Measurements from ENCODE around the gene GORASP1.

GORASP1 gene

DNA sequence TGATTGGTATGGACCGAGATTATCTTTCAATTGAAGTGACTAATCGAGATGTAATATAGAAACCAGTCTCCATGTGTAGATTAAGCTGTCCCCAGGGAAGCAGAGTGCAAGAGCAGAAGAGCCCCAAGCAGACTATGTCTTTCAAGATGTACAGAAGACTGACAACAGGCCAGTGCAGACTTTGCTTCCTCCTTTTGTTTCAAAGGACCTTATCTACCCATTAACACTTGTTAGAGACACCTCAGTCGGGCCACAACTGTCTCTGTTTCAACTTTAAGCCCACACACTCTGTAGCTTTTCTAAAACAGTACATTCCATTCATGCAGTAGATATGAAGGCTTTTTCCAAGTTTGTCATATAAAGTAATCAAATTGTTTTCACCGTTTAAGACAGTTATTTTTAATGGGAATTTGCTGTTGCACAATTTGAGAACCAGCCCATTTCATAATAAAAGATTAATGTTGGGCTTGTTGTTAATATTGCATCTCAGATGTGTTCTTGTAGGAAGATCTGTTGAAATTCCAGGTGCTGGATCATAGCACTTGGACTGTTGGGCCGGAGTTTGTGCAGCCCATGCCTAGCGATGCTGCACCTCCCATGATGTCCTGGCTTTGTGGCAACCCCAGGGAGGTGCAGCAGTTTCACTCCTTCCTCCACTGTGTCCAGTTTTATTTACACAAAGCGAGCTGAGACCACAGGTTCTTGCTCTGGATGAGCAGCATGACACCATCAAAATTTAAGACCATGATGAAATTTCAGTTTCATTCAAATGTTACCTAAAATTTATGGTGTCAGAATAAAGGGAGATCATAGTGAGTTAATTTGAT lies 12.4 kb downstream of the GORASP1 start:
- Mint-ChIP-seq H3K27me3 (no peaks in the 10 kb centered on the region), H3K4me3 (no peak overlapping the region), H3K36me3 (ENCODE audit: low read depth) (peaks cover 20% of the 10 kb centered on the region), H3K9me3 (no peaks in the 10 kb centered on the region), H3K4me1 (peaks cover 16% of the 10 kb centered on the region), H3K27ac (peak overlapping the region; percentile 49)
- no peak for DNase-seq
- ATAC-seq: no peak

- DNase-seq (no peak), ATAC-seq (peak; percentile 88)
- Mint-ChIP-seq H3K4me1 (peaks cover 20% of the 10 kb centered on the region), H3K4me3 (no peak overlapping the region), H3K9me3 (no peaks in the 10 kb centered on the region), H3K36me3 (ENCODE audit: low read depth) (peaks cover 27% of the 10 kb centered on the region), H3K27ac (peak overlapping the region; percentile 71), H3K27me3 (no peaks in the 10 kb centered on the region)
These were observed 16.5 kb downstream of the GORASP1 start for GRCh38 chr3:39090922-39091321.

DNA sequence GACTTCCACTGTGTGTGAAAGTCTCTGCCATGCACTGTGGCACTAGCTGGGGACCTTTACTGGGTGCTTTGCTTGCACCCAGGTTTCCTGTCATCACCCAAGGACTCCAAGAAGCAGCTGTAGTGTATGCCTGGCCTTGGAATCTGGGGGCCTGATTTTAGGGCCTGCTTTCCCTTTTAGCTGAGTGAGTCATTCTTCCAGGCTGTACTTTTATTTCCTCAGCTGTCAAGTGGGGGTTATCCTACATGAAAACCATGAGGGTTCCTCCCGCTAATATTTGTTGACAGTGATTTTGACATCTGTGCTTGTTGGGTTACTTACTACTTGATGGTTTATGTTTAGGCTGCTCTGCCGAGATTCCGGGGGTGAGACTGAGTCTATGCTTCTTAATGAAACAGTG lies 18.5 kb downstream of the GORASP1 start:
- ATAC-seq (no peak), DNase-seq (no peak)
- H3K4me3 Mint-ChIP-seq: no peak overlapping the region
- H3K9me3 Mint-ChIP-seq: no peaks in the 10 kb centered on the region
- peak overlapping the region; percentile 35 for H3K27ac Mint-ChIP-seq
- H3K36me3 Mint-ChIP-seq (ENCODE audit: low read depth): peaks cover 33% of the 10 kb centered on the region
- H3K4me1 Mint-ChIP-seq: peaks cover 20% of the 10 kb centered on the region
- H3K27me3 Mint-ChIP-seq: no peaks in the 10 kb centered on the region

- DNase-seq (no peak), ATAC-seq (no peak)
- Mint-ChIP-seq H3K27ac (no peak overlapping the region), H3K4me1 (peaks cover 23% of the 10 kb centered on the region), H3K4me3 (no peak overlapping the region), H3K27me3 (no peaks in the 10 kb centered on the region), H3K36me3 (ENCODE audit: low read depth) (peaks cover 35% of the 10 kb centered on the region), H3K9me3 (no peaks in the 10 kb centered on the region)
These were observed 19.0 kb downstream of the GORASP1 start for GRCh38 chr3:39088456-39088855.

DNA sequence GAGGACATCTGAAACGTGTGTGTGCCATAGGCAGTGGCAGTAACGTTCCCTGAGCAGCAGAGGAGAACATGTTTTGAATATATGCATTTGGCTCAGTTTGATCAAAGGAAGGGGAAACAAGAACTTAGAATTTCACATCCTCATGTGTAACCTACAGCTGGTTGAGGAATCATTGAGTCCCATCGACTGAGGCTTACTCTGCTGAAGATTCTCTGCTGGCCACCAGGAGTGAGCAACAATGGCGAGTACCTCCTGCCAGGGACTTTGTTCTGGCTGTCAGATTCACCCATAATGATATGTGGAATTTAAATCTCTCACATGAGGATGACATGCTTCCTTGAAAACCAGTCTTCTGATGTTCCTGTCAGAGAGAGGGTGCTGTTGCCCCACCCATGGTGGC lies 21.3 kb downstream of the GORASP1 start:
- ATAC-seq (no peak), DNase-seq (no peak)
- H3K4me1 Mint-ChIP-seq: peaks cover 33% of the 10 kb centered on the region
- no peak overlapping the region for H3K4me3 Mint-ChIP-seq
- H3K36me3 Mint-ChIP-seq (ENCODE audit: low read depth): peaks cover 42% of the 10 kb centered on the region
- H3K9me3 Mint-ChIP-seq: no peaks in the 10 kb centered on the region
- peak overlapping the region; percentile 59 for H3K27ac Mint-ChIP-seq
- no peaks in the 10 kb centered on the region for H3K27me3 Mint-ChIP-seq

- peak; percentile 95 for ATAC-seq
- Mint-ChIP-seq H3K4me1 (peaks cover 21% of the 10 kb centered on the region), H3K27ac (peak overlapping the region; percentile 85), H3K9me3 (no peaks in the 10 kb centered on the region), H3K36me3 (ENCODE audit: low read depth) (peaks cover 35% of the 10 kb centered on the region), H3K27me3 (no peaks in the 10 kb centered on the region), H3K4me3 (peak overlapping the region; percentile 13)
- DNase-seq: no peak
These were observed 24.6 kb downstream of the GORASP1 start for GRCh38 chr3:39082666-39083313.

GRCh38 chr3:39080026-39080425 lies 27.4 kb downstream of the GORASP1 start:
- peaks cover 37% of the 10 kb centered on the region for H3K36me3 Mint-ChIP-seq (ENCODE audit: low read depth)
- no peaks in the 10 kb centered on the region for H3K9me3 Mint-ChIP-seq
- no peak overlapping the region for H3K4me3 Mint-ChIP-seq
- no peak overlapping the region for H3K27ac Mint-ChIP-seq
- ATAC-seq: no peak
- H3K27me3 Mint-ChIP-seq: no peaks in the 10 kb centered on the region
- H3K4me1 Mint-ChIP-seq: peaks cover 25% of the 10 kb centered on the region
- DNase-seq: no peak

DNA sequence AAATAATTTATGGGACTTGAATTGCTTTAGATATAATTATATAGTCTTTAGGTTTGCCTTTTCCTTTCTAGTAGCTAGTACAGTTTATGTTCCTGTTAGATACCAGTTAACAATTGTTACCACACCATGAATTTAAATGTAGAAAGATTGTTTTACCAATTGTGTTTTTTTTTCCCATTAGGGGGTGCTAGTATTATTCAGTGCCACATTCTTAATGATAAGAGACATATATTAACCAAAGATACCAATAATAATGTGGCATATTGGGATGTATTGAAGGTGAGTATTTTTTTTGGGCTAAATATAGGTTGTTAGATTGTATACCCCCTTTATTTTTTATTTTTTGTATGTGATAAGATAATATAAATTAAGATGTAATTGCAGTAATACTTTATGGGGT lies 27.9 kb downstream of the GORASP1 start:
- Mint-ChIP-seq H3K27ac (no peak overlapping the region), H3K27me3 (no peaks in the 10 kb centered on the region), H3K4me1 (peaks cover 25% of the 10 kb centered on the region), H3K36me3 (ENCODE audit: low read depth) (peaks cover 36% of the 10 kb centered on the region), H3K9me3 (no peaks in the 10 kb centered on the region), H3K4me3 (no peak overlapping the region)
- DNase-seq (no peak), ATAC-seq (no peak)

DNA sequence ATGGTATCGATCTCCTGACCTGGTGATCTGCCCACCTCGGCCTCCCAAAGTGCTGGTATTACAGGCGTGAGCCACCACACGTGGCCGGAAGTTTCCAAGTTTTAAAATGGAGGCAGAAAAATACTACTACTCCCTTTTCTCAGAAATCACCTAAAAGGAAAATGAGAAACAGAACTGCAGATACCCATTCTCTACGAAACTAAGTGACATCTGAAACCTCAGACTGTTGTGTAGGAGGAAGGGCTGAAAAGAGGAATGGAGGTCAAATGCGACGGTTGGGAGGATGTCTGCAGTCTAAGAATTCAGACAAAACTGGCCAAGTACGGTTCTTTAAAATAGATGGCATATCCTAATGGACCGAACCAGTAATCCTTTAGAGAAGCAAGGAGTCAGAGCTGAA lies 31.5 kb downstream of the GORASP1 start:
- H3K27ac Mint-ChIP-seq: no peak overlapping the region
- no peak for ATAC-seq
- H3K36me3 Mint-ChIP-seq (ENCODE audit: low read depth): peaks cover 29% of the 10 kb centered on the region
- DNase-seq: no peak
- H3K9me3 Mint-ChIP-seq: no peaks in the 10 kb centered on the region
- H3K4me1 Mint-ChIP-seq: peaks cover 5% of the 10 kb centered on the region
- no peaks in the 10 kb centered on the region for H3K27me3 Mint-ChIP-seq
- H3K4me3 Mint-ChIP-seq: no peak overlapping the region

DNA sequence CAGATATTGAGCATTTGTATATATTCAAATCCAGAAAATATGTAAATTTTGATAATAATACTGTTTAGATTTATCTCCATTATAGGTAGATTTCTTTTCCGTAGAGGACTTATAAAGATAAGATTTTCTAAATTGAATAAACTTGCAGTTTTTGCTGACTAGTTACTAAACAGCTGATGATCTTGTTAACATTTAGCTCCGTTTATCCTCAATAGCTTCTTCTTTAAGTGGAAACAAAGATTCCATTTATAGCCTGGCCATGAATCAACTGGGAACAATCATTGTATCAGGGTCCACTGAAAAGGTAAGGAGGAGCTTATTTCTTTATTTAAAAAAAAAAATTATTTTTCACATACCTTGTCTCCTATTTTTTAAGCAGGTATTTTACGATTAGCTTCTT lies 38.9 kb downstream of the GORASP1 start:
- no peaks in the 10 kb centered on the region for H3K9me3 Mint-ChIP-seq
- H3K4me3 Mint-ChIP-seq: no peak overlapping the region
- peaks cover 7% of the 10 kb centered on the region for H3K4me1 Mint-ChIP-seq
- DNase-seq: no peak
- no peaks in the 10 kb centered on the region for H3K27me3 Mint-ChIP-seq
- H3K36me3 Mint-ChIP-seq (ENCODE audit: low read depth): peaks cover 25% of the 10 kb centered on the region
- ATAC-seq: no peak
- H3K27ac Mint-ChIP-seq: no peak overlapping the region

DNA sequence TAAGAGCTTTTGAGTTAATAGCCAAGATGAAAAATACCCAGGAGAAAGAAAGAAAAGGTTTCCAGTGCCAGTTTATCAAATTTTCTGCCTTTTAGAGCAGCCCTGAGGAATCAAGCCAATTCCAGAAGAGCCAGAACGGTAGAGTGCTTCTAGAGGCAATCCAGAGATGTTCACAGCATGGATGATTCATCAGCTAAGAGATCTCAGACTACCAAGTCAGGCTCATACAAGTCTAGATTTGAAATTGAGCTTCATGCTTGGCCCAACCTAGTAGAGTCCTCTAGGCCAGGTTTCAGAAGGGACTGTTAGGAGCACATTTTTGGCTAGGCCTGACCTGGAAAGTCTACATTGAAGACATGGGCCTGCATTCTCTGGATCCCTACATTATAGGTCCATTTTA lies 40.1 kb downstream of the GORASP1 start:
- peaks cover 20% of the 10 kb centered on the region for H3K36me3 Mint-ChIP-seq (ENCODE audit: low read depth)
- H3K9me3 Mint-ChIP-seq: no peaks in the 10 kb centered on the region
- ATAC-seq (no peak), DNase-seq (no peak)
- H3K27me3 Mint-ChIP-seq: no peaks in the 10 kb centered on the region
- no peak overlapping the region for H3K4me3 Mint-ChIP-seq
- peaks cover 9% of the 10 kb centered on the region for H3K4me1 Mint-ChIP-seq
- no peak overlapping the region for H3K27ac Mint-ChIP-seq

- DNase-seq (no peak), ATAC-seq (peak; percentile 89)
- no peaks in the 10 kb centered on the region for H3K27me3 Mint-ChIP-seq
- peaks cover 15% of the 10 kb centered on the region for H3K36me3 Mint-ChIP-seq (ENCODE audit: low read depth)
- H3K4me1 Mint-ChIP-seq: peaks cover 18% of the 10 kb centered on the region
- no peak overlapping the region for H3K4me3 Mint-ChIP-seq
- no peak overlapping the region for H3K27ac Mint-ChIP-seq
- H3K9me3 Mint-ChIP-seq: no peaks in the 10 kb centered on the region
These were observed 42.2 kb downstream of the GORASP1 start for GRCh38 chr3:39065197-39065596.

GRCh38 chr3:39064646-39065045 lies 42.8 kb downstream of the GORASP1 start:
- no peak for DNase-seq
- Mint-ChIP-seq H3K9me3 (no peaks in the 10 kb centered on the region), H3K27me3 (no peaks in the 10 kb centered on the region), H3K4me3 (no peak overlapping the region), H3K36me3 (ENCODE audit: low read depth) (peaks cover 11% of the 10 kb centered on the region), H3K4me1 (peaks cover 18% of the 10 kb centered on the region), H3K27ac (no peak overlapping the region)
- no peak for ATAC-seq

DNA sequence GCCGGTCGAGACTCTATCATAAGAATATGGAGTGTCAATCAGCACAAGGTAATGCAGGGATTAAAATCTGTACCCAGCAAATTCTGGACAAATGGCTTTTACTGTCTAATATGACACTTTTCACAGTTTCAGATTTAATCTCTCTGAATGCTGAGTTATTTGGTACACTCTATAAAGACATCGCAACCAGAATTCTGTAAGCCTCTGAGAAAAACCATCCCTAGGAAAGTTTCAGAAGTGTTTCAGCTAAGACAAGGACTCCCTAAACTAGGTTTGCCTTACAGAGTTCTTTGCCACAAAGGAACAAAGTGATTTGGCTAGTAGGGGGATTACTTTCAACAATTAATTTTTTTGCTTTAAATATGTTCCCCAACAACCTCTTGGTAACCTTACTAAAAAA lies 44.3 kb downstream of the GORASP1 start:
- no peak for DNase-seq

GRCh38 chr3:39062180-39062579 lies 45.2 kb downstream of the GORASP1 start:
- H3K36me3 Mint-ChIP-seq (ENCODE audit: low read depth): peaks cover 10% of the 10 kb centered on the region
- H3K27me3 Mint-ChIP-seq: no peaks in the 10 kb centered on the region
- DNase-seq (no peak), ATAC-seq (no peak)
- peaks cover 29% of the 10 kb centered on the region for H3K4me1 Mint-ChIP-seq
- no peak overlapping the region for H3K27ac Mint-ChIP-seq
- H3K4me3 Mint-ChIP-seq: no peak overlapping the region
- no peaks in the 10 kb centered on the region for H3K9me3 Mint-ChIP-seq

More for the DNA sequence above, 44.3 kb downstream of the GORASP1 start:
- H3K36me3 Mint-ChIP-seq (ENCODE audit: low read depth): peaks cover 11% of the 10 kb centered on the region
- peaks cover 27% of the 10 kb centered on the region for H3K4me1 Mint-ChIP-seq
- no peaks in the 10 kb centered on the region for H3K9me3 Mint-ChIP-seq
- H3K4me3 Mint-ChIP-seq: no peak overlapping the region
- ATAC-seq: no peak
- H3K27me3 Mint-ChIP-seq: no peaks in the 10 kb centered on the region
- H3K27ac Mint-ChIP-seq: no peak overlapping the region

All from activated naive CD8-positive, alpha-beta T cell treated with anti-CD3 and anti-CD28 coated beads, Interleukin-2, amount 50 U/mL, for 24 hours (primary cell).